ENCODE data around the gene DAPP1.
"Not testable (repeated sequence)": the region's sequence is repeated elsewhere in the genome, so short reads cannot be mapped to it uniquely, and the experiment has no call there.

DAPP1 gene

GRCh38 chr4:99816545-99817308, at the start of gene DAPP1:
Gene DAPP1, plus strand, starts transcription at chr4:99816827. Its CDS starts 87 bp downstream, at chr4:99816914.
- DNase-seq = no peak

- DNase-seq = not testable (repeated sequence)
Observed at GRCh38 chr4:99770842-99771241, 45.8 kb upstream of the DAPP1 start.

- no peak for DNase-seq
Observed at GRCh38 chr4:99783940-99784339, 32.7 kb upstream of the DAPP1 start.

GRCh38 chr4:99784842-99785241, 31.8 kb upstream of the DAPP1 start:
- DNase-seq = no peak

- DNase-seq = peak; percentile 86
Observed at GRCh38 chr4:99790796-99791617, 25.6 kb upstream of the DAPP1 start.

GRCh38 chr4:99800332-99801004, 16.2 kb upstream of the DAPP1 start:
- DNase-seq = no peak

GRCh38 chr4:99801005-99801699, 15.5 kb upstream of the DAPP1 start:
- DNase-seq = no peak

GRCh38 chr4:99803566-99804101, 13.0 kb upstream of the DAPP1 start:
- no peak for DNase-seq

GRCh38 chr4:99806545-99806944, 10.1 kb upstream of the DAPP1 start:
- DNase-seq = no peak

- DNase-seq = no peak
Observed at GRCh38 chr4:99807666-99808065, 9.0 kb upstream of the DAPP1 start.

- DNase-seq = no peak
Observed at GRCh38 chr4:99808260-99808857, 8.3 kb upstream of the DAPP1 start.

- peak; percentile 50 for DNase-seq
Observed at GRCh38 chr4:99809326-99809725, 7.3 kb upstream of the DAPP1 start.

- DNase-seq = no peak
Observed at GRCh38 chr4:99810536-99810935, 6.1 kb upstream of the DAPP1 start.

GRCh38 chr4:99811117-99811516, 5.5 kb upstream of the DAPP1 start:
- no peak for DNase-seq

GRCh38 chr4:99811850-99812249, 4.8 kb upstream of the DAPP1 start:
- DNase-seq = no peak

GRCh38 chr4:99815597-99816011, 1.0 kb upstream of the DAPP1 start:
- peak; percentile 7 for DNase-seq

- no peak for DNase-seq
Observed at GRCh38 chr4:99817309-99817890, 773 bp downstream of the DAPP1 start.

- no peak for DNase-seq
Observed at GRCh38 chr4:99818661-99819060, 2.0 kb downstream of the DAPP1 start.

- DNase-seq = no peak
Observed at GRCh38 chr4:99821918-99822503, 5.4 kb downstream of the DAPP1 start.

GRCh38 chr4:99822734-99823133, 6.1 kb downstream of the DAPP1 start:
- no peak for DNase-seq

- DNase-seq = no peak
Observed at GRCh38 chr4:99824070-99824599, 7.5 kb downstream of the DAPP1 start.

Measured in NCI-H2171 treated with DMSO at 0.1 percent for 48 hours (cell line).